Measurements from ENCODE around the gene ADAM15. TPM values are rescaled to one million over a fixed set of nuclear protein-coding genes. Genes with fewer than 3 reads are reported as not detected.

The ADAM15 gene
- polyA plus RNA-seq, 1 of the 3 experiments (the other 2 are of a cell fraction) = 60.1 TPM

DNA sequence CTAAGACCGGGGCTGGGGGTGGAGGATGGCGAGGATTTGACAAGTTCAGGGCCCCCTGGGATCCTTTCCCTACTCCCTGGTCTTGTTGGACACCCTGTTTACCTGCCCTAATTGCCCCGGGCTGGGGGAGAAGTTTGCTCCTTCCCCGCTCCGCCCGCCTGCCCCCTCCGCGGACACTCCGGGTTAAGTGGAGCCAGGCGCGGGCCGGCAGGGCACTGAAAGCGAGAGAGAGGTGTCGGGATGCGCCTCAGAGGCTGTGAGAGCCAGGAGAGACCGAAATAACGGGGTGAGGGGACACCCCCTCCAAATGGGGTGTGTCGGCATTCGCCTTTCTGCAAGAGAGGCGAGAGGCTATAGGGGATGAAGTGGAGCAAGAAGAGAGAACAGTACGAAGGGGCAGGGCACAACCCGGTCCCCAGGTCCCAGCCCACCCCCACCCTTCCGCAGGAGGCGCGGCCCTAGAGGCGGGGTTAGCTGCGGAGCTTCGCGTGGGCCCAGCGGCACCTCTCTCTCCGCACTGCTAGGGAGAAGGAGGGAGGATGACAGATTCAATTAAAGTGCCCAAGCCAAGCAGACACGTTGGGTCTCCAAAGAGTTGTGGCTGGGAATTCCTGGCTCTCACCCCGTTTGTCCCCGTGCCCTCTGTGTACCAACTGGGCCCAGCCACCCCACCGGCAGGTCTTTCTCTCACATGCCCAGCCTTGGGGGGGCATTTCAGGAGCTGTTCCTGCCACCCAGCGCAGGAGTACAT, 31.4 kb downstream of the ADAM15 start (continued):
- TF ChIP-seq, protein P1, sequence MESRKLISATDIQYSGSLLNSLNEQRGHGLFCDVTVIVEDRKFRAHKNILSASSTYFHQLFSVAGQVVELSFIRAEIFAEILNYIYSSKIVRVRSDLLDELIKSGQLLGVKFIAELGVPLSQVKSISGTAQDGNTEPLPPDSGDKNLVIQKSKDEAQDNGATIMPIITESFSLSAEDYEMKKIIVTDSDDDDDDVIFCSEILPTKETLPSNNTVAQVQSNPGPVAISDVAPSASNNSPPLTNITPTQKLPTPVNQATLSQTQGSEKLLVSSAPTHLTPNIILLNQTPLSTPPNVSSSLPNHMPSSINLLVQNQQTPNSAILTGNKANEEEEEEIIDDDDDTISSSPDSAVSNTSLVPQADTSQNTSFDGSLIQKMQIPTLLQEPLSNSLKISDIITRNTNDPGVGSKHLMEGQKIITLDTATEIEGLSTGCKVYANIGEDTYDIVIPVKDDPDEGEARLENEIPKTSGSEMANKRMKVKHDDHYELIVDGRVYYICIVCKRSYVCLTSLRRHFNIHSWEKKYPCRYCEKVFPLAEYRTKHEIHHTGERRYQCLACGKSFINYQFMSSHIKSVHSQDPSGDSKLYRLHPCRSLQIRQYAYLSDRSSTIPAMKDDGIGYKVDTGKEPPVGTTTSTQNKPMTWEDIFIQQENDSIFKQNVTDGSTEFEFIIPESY (IDR thresholded peaks at IDR 0.05; ENCODE audit: borderline replicate concordance, low read depth) = no peak
- TF ChIP-seq TEAD4 (IDR thresholded peaks at IDR 0.05; ENCODE audit: borderline replicate concordance, insufficient read depth) (no peak), TCF12 (IDR thresholded peaks at IDR 0.05) (no peak), GATA2 (CRISPR knock-in tag; IDR thresholded peaks at IDR 0.05) (no peak)
- TF ChIP-seq, protein P2, sequence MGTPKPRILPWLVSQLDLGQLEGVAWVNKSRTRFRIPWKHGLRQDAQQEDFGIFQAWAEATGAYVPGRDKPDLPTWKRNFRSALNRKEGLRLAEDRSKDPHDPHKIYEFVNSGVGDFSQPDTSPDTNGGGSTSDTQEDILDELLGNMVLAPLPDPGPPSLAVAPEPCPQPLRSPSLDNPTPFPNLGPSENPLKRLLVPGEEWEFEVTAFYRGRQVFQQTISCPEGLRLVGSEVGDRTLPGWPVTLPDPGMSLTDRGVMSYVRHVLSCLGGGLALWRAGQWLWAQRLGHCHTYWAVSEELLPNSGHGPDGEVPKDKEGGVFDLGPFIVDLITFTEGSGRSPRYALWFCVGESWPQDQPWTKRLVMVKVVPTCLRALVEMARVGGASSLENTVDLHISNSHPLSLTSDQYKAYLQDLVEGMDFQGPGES (IDR thresholded peaks at IDR 0.05; ENCODE audit: low read depth, low read length) = no peak

DNA sequence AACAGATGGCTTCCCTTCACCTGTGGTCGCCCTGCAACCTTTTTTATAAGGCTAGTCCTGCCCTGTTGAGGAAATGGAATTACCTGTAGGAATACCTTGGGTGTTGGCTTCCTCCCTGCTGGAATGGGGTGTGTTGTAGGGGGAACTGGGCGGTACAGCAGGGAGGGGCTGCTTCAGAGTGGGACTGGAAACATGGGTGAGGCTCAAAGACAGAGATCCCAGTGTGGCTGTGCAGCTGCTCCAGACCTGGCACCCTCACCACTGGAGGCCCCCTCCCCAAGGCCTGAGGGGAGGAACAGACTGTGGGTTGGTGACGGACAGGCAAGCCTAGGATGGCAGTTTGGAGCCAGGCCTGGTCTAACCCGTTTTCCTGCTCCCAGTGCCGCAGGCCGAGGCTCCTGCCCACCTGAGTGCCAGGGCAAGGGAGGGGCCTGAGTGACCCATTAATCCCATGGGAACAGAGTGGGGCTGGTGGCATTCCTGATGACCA, 32.0 kb downstream of the ADAM15 start:
- ChIA-PET CTCF (interaction anchor here (0.7 to 5.3 kb wide), 7 partner anchors 8 to 88 kb away, joined by 3 to 156 read pairs (median 43); partner anchors contain the start of genes ADAM15, KRTCAP2, SLC50A1 and TRIM46), POLR2A (no interaction called here)
- H3K79me2 ChIP-seq (ENCODE audit: insufficient read depth) = no peaks in the 10 kb centered on the region
- no peak overlapping the region for H2AFZ ChIP-seq (ENCODE audit: low read depth)
- H3K9me2 ChIP-seq = no peaks in the 10 kb centered on the region
- no peak overlapping the region for H3K27ac ChIP-seq (ENCODE audit: low read depth in 2 of 2, low read length in 1 of 2)
- no peaks in the 10 kb centered on the region for H3K36me3 ChIP-seq (replicated peaks in 1 of 2; ENCODE audit: control insufficient read depth in 1 of 2, insufficient read depth in 2 of 2, low read length in 1 of 2)
- H3K4me1 ChIP-seq (ENCODE audit: control insufficient read depth in 1 of 2, insufficient read depth in 2 of 2, low read depth in 1 of 2, low read length in 1 of 2) = peaks cover 21 to 33% of the 10 kb centered on the region in 2 experiments; a peak in 3 of 4 replicates
- H3K4me2 ChIP-seq = no peak overlapping the region
- no peak overlapping the region for H3K4me3 ChIP-seq (ENCODE audit: low read depth in 2 of 2, low read length in 1 of 2)
- TF ChIP-seq MEF2A (IDR thresholded peaks at IDR 0.05; ENCODE audit: borderline replicate concordance, low read depth) (no peak), EP300 (IDR thresholded peaks at IDR 0.05; ENCODE audit: borderline replicate concordance in 1 of 2, low read depth in 1 of 2, low read length in 1 of 2) (no peak), RCOR1 (IDR thresholded peaks at IDR 0.05; ENCODE audit: low read length) (no peak), GATA2 (CRISPR knock-in tag; IDR thresholded peaks at IDR 0.05) (no peak), MXI1 (IDR thresholded peaks at IDR 0.05; ENCODE audit: low read depth, low read length) (no peak), RAD21 (IDR thresholded peaks at IDR 0.05; ENCODE audit: low read length) (no peak)
- TF ChIP-seq, protein P3, sequence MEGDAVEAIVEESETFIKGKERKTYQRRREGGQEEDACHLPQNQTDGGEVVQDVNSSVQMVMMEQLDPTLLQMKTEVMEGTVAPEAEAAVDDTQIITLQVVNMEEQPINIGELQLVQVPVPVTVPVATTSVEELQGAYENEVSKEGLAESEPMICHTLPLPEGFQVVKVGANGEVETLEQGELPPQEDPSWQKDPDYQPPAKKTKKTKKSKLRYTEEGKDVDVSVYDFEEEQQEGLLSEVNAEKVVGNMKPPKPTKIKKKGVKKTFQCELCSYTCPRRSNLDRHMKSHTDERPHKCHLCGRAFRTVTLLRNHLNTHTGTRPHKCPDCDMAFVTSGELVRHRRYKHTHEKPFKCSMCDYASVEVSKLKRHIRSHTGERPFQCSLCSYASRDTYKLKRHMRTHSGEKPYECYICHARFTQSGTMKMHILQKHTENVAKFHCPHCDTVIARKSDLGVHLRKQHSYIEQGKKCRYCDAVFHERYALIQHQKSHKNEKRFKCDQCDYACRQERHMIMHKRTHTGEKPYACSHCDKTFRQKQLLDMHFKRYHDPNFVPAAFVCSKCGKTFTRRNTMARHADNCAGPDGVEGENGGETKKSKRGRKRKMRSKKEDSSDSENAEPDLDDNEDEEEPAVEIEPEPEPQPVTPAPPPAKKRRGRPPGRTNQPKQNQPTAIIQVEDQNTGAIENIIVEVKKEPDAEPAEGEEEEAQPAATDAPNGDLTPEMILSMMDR (IDR thresholded peaks at IDR 0.05) = no peak
- H3K9me3 ChIP-seq = no peaks in the 10 kb centered on the region
- peaks cover 23% of the 10 kb centered on the region for H3K27me3 ChIP-seq (ENCODE audit: insufficient read depth)
- 50% methylated on average over 1 of the region's 6 CpGs for WGBS (ENCODE audit: low lambda C conversion rate)
- no peaks in the 10 kb centered on the region for H4K20me1 ChIP-seq (ENCODE audit: insufficient read depth)
- DNase-seq = no peak
- peaks cover 3% of the 10 kb centered on the region for H3F3A ChIP-seq (replicated peaks; ENCODE audit: insufficient read depth)
- H3K9ac ChIP-seq = no peak overlapping the region

Data from SK-N-SH (cell line).